ENCODE data around the gene YAP1.

YAP1 gene

GRCh38 chr11:102226702-102227490 lies 116.6 kb downstream of the YAP1 start:
- no peak for DNase-seq
- intact Hi-C loops (cut with DNase I), result no loop called here

GRCh38 chr11:102229510-102230123 lies 119.4 kb downstream of the YAP1 start:
- intact Hi-C loops (cut with DNase I), result no loop called here

DNA sequence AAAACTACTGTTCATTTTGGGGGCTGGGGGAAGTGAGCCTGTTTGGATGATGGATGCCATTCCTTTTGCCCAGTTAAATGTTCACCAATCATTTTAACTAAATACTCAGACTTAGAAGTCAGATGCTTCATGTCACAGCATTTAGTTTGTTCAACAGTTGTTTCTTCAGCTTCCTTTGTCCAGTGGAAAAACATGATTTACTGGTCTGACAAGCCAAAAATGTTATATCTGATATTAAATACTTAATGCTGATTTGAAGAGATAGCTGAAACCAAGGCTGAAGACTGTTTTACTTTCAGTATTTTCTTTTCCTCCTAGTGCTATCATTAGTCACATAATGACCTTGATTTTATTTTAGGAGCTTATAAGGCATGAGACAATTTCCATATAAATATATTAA lies 119.9 kb downstream of the YAP1 start:
- DNase-seq, result no peak
- intact Hi-C loops (cut with DNase I), result no loop called here

More at GRCh38 chr11:102229510-102230123, 119.4 kb downstream of the YAP1 start:
- no peak for DNase-seq

GRCh38 chr11:102230911-102231310 lies 120.7 kb downstream of the YAP1 start:
- intact Hi-C loops (cut with DNase I), result no loop called here
- no peak for DNase-seq

GRCh38 chr11:102234779-102235439 lies 124.7 kb downstream of the YAP1 start:
- DNase-seq, result no peak
- intact Hi-C loops (cut with DNase I), result no loop called here

DNA sequence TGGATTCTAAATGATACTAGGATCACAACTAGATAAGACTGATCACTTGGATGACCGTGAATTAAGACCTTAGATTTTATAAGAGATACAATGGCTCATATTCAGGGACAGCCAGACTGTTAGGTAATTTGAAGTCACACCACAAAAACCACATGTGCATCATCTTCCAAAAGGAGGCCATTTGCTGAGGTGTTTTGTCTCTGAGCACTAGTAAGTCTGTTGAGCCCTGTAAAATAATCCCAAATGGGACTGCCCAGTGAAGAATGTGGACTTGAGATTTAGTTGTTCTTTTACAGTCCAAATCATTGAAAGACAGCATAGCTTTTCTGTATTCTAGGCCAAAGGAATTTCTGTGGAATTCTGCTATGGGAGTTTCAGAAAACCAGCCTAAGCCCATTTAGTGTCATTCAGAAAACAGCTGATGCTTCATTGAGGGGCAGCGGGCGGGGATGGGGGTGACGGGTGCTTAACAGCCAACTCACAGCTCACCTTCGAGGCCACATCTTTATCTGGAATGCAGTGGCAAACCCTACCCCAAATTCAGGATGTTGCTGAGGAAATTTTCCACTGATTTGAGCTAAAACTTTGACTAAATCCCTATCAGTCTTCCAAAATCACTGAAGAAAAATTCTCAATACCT lies 127.0 kb downstream of the YAP1 start:
- DNase-seq, result no peak
- intact Hi-C loops (cut with DNase I), result no loop called here

DNA sequence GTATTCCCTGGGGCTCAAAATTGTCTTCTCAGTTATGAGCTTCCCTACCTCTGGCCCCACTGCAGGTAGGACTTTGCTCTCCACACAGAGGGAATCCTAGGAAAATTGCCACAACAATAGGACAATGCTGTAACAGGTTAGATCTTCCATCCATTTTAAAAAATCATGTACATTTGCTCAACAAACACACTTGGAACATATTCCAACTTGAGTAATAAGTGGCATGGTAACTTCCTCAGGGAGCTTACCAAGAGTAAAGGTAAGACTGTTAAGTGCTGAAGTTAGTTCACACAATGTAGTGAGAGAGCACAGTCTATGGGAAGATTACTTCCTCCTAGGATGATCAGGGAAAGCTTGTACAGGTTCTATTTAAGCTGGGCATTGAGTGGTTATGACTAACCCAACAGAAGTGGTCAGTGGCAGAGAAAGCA lies 128.2 kb downstream of the YAP1 start:
- DNase-seq, result no peak

DNA sequence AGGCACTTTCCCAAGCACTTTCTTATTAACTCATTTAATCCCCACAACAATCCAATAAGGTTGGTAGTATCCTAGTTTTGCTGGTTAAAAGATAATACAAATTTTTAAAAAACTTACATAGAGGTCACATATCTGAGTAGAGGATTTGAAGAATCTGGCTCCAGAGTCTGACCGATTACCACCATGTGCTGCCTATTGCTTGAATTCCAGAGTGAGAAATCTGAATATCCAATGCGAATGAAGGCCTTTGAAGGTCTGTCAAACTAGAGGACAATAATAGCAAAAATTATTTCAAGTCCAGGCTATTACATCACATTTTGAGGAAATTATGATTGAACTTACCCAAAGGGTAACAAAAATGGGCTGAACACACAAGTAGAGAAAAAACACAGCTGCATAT lies 129.2 kb downstream of the YAP1 start:
- intact Hi-C loops (cut with DNase I), result no loop called here
- no peak for DNase-seq

More for the DNA sequence above, 128.2 kb downstream of the YAP1 start:
- intact Hi-C loops (cut with DNase I), result no loop called here

DNA sequence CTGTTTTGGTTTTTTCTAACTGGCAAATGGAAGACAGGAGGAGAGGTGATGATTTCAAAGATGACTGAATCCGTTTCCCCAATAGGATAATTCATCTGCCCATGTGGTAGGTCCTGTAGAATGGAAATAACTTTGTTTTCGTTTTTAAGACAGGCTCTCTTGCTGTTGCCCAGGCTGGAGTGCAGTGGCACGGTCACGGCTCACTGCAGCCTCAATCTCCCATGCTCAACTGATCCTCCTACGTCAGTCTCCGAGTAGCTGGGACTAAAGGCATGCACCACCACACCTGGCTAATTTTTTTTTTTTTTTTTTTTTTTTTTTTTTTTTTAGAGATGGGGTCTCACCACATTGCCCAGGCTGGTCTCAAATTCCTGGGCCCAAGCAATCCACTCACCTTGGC lies 129.7 kb downstream of the YAP1 start:
- intact Hi-C loops (cut with DNase I), result no loop called here
- DNase-seq, result no peak

DNA sequence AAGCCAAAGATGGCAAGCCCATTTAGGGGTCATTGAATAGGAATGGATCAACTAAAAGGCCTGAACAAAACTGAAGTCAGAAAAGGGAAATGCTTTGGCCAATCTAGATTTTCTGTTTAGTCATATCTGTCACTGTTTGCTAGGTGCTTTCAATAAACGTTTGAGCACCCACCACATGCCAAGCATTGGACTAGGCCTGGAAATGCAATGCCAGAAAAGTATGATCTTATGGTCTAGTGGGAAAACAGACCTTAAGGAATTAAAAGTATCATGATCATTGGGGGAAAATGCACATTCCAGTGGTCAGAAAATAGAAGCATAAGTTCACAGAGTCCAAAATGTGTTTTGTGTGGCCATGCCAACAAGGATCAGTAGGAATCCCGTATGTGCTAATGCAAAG lies 130.3 kb downstream of the YAP1 start:
- DNase-seq, result no peak
- intact Hi-C loops (cut with DNase I), result no loop called here

DNA sequence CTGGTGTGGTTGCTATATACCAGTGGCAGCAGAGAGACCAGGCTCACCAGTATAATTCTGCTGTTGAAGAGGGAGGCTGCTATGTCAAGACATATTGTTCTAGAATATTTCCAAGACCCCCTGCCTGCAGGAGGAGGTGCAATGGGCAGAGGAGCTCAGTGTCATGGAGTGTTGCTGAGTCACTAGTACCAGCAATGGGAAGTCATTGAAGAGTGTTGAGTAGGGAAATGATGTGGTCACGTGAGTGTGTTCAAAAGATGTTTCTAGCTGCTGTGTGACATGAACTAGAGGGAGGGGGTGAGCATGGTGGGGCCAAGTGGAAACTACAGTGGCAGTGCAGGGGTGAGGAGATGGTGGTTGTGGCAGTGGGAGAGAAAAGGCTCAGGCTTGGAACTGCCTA lies 130.8 kb downstream of the YAP1 start:
- DNase-seq, result no peak
- intact Hi-C loops (cut with DNase I), result no loop called here

- no peak for DNase-seq
- intact Hi-C loops (cut with DNase I), result no loop called here
Measured at GRCh38 chr11:102243399-102243884, 133.2 kb downstream of the YAP1 start.

- DNase-seq, result no peak
- intact Hi-C loops (cut with DNase I), result no loop called here
Measured at GRCh38 chr11:102244681-102245409, 134.6 kb downstream of the YAP1 start.

DNA sequence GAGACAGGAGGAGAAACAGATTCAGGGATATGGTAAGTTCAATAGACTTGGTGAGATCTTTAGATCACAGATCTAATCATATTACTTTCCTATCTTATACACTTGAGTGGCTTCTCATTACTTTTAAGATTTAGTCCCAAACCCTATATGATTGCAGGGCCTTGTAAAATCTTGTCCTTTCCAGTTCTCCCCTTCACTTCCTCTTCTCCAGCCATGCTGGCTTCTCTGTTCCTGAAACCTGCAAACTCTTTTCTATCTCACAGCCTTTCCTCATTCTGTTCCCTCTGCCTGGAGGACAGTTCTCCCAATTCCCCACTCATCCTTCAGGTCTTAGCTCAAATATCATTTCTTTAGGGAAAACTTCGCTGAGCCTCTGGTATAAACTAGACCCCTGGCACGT lies 141.2 kb downstream of the YAP1 start:
- intact Hi-C loops (cut with DNase I), result no loop called here
- DNase-seq, result peak in 1 of 42 donors; percentile 24

DNA sequence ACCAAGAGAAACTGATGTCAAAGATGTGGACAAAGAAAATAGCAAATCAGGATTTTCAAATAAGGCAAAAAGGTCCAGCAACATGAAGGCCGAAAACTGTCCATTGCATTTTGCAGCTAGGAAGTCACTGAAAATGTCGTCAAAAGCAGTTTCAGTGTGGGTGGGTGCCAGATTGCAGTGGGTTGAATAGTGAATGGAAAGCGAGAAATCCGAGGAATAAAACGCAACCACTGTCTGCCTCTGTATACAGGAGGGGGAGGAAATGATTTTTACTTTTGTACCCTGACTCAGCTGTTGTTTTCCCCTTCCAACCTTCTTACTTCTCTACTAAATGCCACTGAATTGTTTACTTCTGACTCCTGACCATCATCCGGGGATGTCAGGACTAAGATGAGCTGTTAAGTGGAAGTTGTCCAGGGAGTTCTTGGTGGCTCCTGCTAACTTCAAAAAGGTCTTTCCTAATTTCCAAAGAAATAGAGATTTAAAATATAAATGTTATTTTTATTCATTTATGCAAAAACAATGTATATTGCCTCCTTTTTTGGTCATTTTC lies 142.2 kb downstream of the YAP1 start:
- intact Hi-C loops (cut with DNase I), result no loop called here

GRCh38 chr11:102253020-102253715 lies 142.9 kb downstream of the YAP1 start:
- intact Hi-C loops (cut with DNase I), result no loop called here
- peak in 1 of 42 donors; percentile 28 for DNase-seq

More for the DNA sequence above, 142.2 kb downstream of the YAP1 start:
- peak in 1 of 42 donors; percentile 9 for DNase-seq

- intact Hi-C loops (cut with DNase I), result no loop called here
- DNase-seq, result peak in 1 of 42 donors; percentile 32
Measured at GRCh38 chr11:102254047-102254446, 143.8 kb downstream of the YAP1 start.

- DNase-seq, result peak in 1 of 42 donors; percentile 25
- intact Hi-C loops (cut with DNase I), result no loop called here
Measured at GRCh38 chr11:102256251-102256650, 146.0 kb downstream of the YAP1 start.

Measured in head of caudate nucleus (tissue), 42 donors.